Measurements from ENCODE around the gene GPALPP1. TPM values are rescaled to one million over a fixed set of nuclear protein-coding genes. Genes with fewer than 3 reads are reported as not detected.

Gene GPALPP1
- total and polyA plus RNA-seq, 2 of the 4 experiments (the other 2 are of a cell fraction) = 10.6 to 12.5 TPM

GRCh38 chr13:45024847-45025246 is 35.5 kb downstream of the GPALPP1 start:
- H3K23ac ChIP-seq (ENCODE audit: low read depth, low read length) = no peak overlapping the region
- H2AK5ac ChIP-seq (ENCODE audit: low read depth, low read length) = no peak overlapping the region
- H3K4me1 ChIP-seq (ENCODE audit: control insufficient read depth, insufficient read depth, low read length) = peaks cover 6% of the 10 kb centered on the region
- BruUV-seq (replicated peaks) = no TSS peak
- H4K91ac ChIP-seq (ENCODE audit: insufficient read depth, low read depth, low read length) = no peak overlapping the region
- no peak overlapping the region for H2AK9ac ChIP-seq (replicated peaks; ENCODE audit: low read depth, low read length, poor library complexity)
- no peak overlapping the region for H4K5ac ChIP-seq (ENCODE audit: low read depth, low read length)
- no peak overlapping the region for H3K27ac ChIP-seq (ENCODE audit: insufficient read depth, low read length)
- no peak overlapping the region for H3K18ac ChIP-seq (ENCODE audit: low read depth, low read length)
- intact Hi-C loops (cut with micrococcal nuclease) (no loop called here), in situ Hi-C loops (cut with MboI; ENCODE audit: low sequenced_read_pairs) (no loop called here), dilution Hi-C loops (cut with HindIII; ENCODE audit: low sequenced_read_pairs, unreplicated experiment) (no loop called here)
- no peak overlapping the region for H2BK20ac ChIP-seq (ENCODE audit: low read depth, low read length)
- DNase-seq (no peak), ATAC-seq (ENCODE audit: low read depth) (no peak)
- POLR2A ChIA-PET (ENCODE audit: unreplicated experiment) = no interaction called here
- TF ChIP-seq SMC3 (IDR thresholded peaks at IDR 0.05; ENCODE audit: low read depth, low read length) = no peak
- TF ChIP-seq FOS (IDR thresholded peaks at IDR 0.05; ENCODE audit: low read depth, low read length) = no peak
- TF ChIP-seq ELK1 (IDR thresholded peaks at IDR 0.05; ENCODE audit: borderline replicate concordance, low read depth, low read length) = no peak
- TF ChIP-seq MXI1 (IDR thresholded peaks at IDR 0.05; ENCODE audit: borderline replicate concordance, low read depth, low read length) = no peak
- TF ChIP-seq POLR2A (IDR thresholded peaks at IDR 0.05; ENCODE audit: low read depth, low read length) = no peak
- TF ChIP-seq NFE2L2 (IDR thresholded peaks at IDR 0.05; ENCODE audit: low read depth, low read length) = no peak
- TF ChIP-seq CTCF (conservative IDR thresholded peaks at IDR 0.05; ENCODE audit: low read depth, low read length) = no peak
- TF ChIP-seq RAD21 (IDR thresholded peaks at IDR 0.05; ENCODE audit: low read length) = no peak
- H2BK15ac ChIP-seq (ENCODE audit: low read depth, low read length) = peak overlapping the region; percentile 24; the same call in 1 of the 3 replicates
- no peaks in the 10 kb centered on the region for H3K27me3 ChIP-seq (ENCODE audit: control insufficient read depth, insufficient read depth, low read length)
- H4K20me1 ChIP-seq (ENCODE audit: insufficient read depth, low read length) = no peaks in the 10 kb centered on the region; the same call in 1 of the 2 replicates
- no peak overlapping the region; a peak in 1 of 4 replicates for H4K8ac ChIP-seq (ENCODE audit: low read depth in 2 of 2, low read length in 2 of 2)
- H3K4ac ChIP-seq (ENCODE audit: low read depth, low read length) = no peak overlapping the region
- no peak overlapping the region for H3K4me3 ChIP-seq (ENCODE audit: insufficient read depth, low read depth, low read length)
- no CpG with 5 or more reads among the region's 2 CpGs for WGBS, 2 experiments (ENCODE audit: extremely low coverage in 2 of 2, insufficient read length in 1 of 2)
- peaks cover 0 to 4% of the 10 kb centered on the region in 2 experiments; a peak in 2 of 4 replicates for H3K79me1 ChIP-seq (ENCODE audit: low read depth in 1 of 2, low read length in 2 of 2)
- H3K36me3 ChIP-seq (ENCODE audit: control insufficient read depth, insufficient read depth, low read length) = peaks cover 11% of the 10 kb centered on the region
- H3K14ac ChIP-seq (replicated peaks; ENCODE audit: low read depth, low read length) = no peak overlapping the region
- no peak overlapping the region for H2AFZ ChIP-seq (replicated peaks; ENCODE audit: low read length, poor library complexity)
- no peak overlapping the region for H3K4me2 ChIP-seq (ENCODE audit: low read depth, low read length)
- H3K9ac ChIP-seq (ENCODE audit: low read depth, low read length) = no peak overlapping the region
- no peaks in the 10 kb centered on the region for H3K9me3 ChIP-seq (ENCODE audit: control insufficient read depth, insufficient read depth, low read length)
- H2BK120ac ChIP-seq (ENCODE audit: low read depth, low read length) = no peak overlapping the region; the same call in 1 of the 2 replicates
- no peak overlapping the region for H3K56ac ChIP-seq (ENCODE audit: extremely low read depth, insufficient read depth, low read length)
- no peak overlapping the region for H2BK5ac ChIP-seq (ENCODE audit: low read depth, low read length, poor library complexity, severe bottlenecking)
- CTCF ChIA-PET = no interaction called here
- peaks cover 4% of the 10 kb centered on the region; the same call in 1 of the 2 replicates for H3K9me1 ChIP-seq (ENCODE audit: insufficient read depth, low read length)

All from IMR-90 (cell line).